Loucy (cell line): ENCODE results near the gene DTX1.

ENCODE experiments used
- H2AFZ ChIP-seq: fragments of 200-600 bp; sonication (generic); 2 replicates; pipeline ENCODE4 v1.6.0; 2016; ENCODE audit warnings: antibody characterized with exemption, mild to moderate bottlenecking, low read length, moderate library complexity
- H3F3A ChIP-seq: fragments of 200-600 bp; 2 replicates; pipeline ENCODE4 v1.6.0; 2016; ENCODE audit warnings: antibody characterized with exemption, low read depth, mild to moderate bottlenecking
- H3K27me3 ChIP-seq: fragments of 200-600 bp; sonication (generic); 2 replicates; pipeline ENCODE4 v1.6.1; 2014; ENCODE audit warnings: low read length, mild to moderate bottlenecking; ENCODE audit not compliant: insufficient read depth, poor library complexity, severe bottlenecking
- H3K36me3 ChIP-seq: fragments of 200-600 bp; sonication (generic); 2 replicates; pipeline ENCODE4 v1.6.1; 2016; ENCODE audit warnings: low read length; ENCODE audit not compliant: insufficient read depth
- H3K4me1 ChIP-seq: fragments of 200-600 bp; sonication (generic); 2 replicates; pipeline ENCODE4 v1.5.1; 2014; ENCODE audit warnings: low read length, mild to moderate bottlenecking; ENCODE audit not compliant: insufficient read depth, poor library complexity, severe bottlenecking
- H3K4me2 ChIP-seq: fragments of 200-600 bp; sonication (generic); 2 replicates; pipeline ENCODE4 v1.6.0; 2014; ENCODE audit warnings: antibody characterized with exemption, low read length, low read depth, mild to moderate bottlenecking; ENCODE audit not compliant: poor library complexity, severe bottlenecking
- H3K4me3 ChIP-seq: fragments of 200-600 bp; sonication (generic); 2 replicates; pipeline ENCODE4 v1.5.1; 2014; ENCODE audit warnings: low read length, mild to moderate bottlenecking, mixed read lengths; ENCODE audit not compliant: poor library complexity, severe bottlenecking
- H3K79me2 ChIP-seq: fragments of 200-600 bp; sonication (generic); 2 replicates; pipeline ENCODE4 v1.6.1; 2014; ENCODE audit warnings: low read length; ENCODE audit not compliant: insufficient read depth
- H3K9ac ChIP-seq: fragments of 200-600 bp; sonication (generic); 2 replicates; pipeline ENCODE4 v1.6.0; 2014; ENCODE audit warnings: mild to moderate bottlenecking, low read depth, low read length, moderate library complexity; ENCODE audit not compliant: poor library complexity, severe bottlenecking
- H3K9me2 ChIP-seq: fragments of 200-600 bp; sonication (generic); replicated peaks from 2 replicates; pipeline ENCODE4 v1.6.1; 2016; ENCODE audit warnings: low read depth, low read length, mixed read lengths
- H3K9me3 ChIP-seq: fragments of 200-600 bp; sonication (generic); 2 replicates; pipeline ENCODE4 v1.6.1; 2014; ENCODE audit warnings: mild to moderate bottlenecking, antibody characterized with exemption, low read length, low read depth; ENCODE audit not compliant: insufficient read depth
- H4K20me1 ChIP-seq: fragments of 200-600 bp; sonication (generic); 2 replicates; pipeline ENCODE4 v1.6.0; 2014; ENCODE audit warnings: antibody characterized with exemption, low read length, mild to moderate bottlenecking; ENCODE audit not compliant: insufficient read depth, poor library complexity, severe bottlenecking
- EZH2phosphoT487 ChIP-seq: fragments of 200-600 bp; IDR thresholded peaks from 2 replicates; pipeline ENCODE4 v1.6.1; 2018; ENCODE audit warnings: antibody characterized with exemption, mild to moderate bottlenecking, moderate library complexity, borderline replicate concordance
- TF ChIP-seq, protein P1 (sequence below): fragments of 200-600 bp; sonication (generic); conservative IDR thresholded peaks from 2 replicates; pipeline ENCODE4 v1.5.1; 2014; ENCODE audit warnings: mild to moderate bottlenecking, antibody characterized with exemption, low read length

Gene DTX1

GRCh38 chr12:113099364-113099763 is 42.8 kb downstream of the DTX1 start:
- Histone ChIP-seq H3F3A (no peaks in the 10 kb centered on the region), H3K4me1 (peaks cover 3% of the 10 kb centered on the region)
- no peak for TF ChIP-seq EZH2phosphoT487
- TF ChIP-seq, protein P1, sequence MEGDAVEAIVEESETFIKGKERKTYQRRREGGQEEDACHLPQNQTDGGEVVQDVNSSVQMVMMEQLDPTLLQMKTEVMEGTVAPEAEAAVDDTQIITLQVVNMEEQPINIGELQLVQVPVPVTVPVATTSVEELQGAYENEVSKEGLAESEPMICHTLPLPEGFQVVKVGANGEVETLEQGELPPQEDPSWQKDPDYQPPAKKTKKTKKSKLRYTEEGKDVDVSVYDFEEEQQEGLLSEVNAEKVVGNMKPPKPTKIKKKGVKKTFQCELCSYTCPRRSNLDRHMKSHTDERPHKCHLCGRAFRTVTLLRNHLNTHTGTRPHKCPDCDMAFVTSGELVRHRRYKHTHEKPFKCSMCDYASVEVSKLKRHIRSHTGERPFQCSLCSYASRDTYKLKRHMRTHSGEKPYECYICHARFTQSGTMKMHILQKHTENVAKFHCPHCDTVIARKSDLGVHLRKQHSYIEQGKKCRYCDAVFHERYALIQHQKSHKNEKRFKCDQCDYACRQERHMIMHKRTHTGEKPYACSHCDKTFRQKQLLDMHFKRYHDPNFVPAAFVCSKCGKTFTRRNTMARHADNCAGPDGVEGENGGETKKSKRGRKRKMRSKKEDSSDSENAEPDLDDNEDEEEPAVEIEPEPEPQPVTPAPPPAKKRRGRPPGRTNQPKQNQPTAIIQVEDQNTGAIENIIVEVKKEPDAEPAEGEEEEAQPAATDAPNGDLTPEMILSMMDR: no peak

GRCh38 chr12:113099764-113100163 is 43.2 kb downstream of the DTX1 start:
- Histone ChIP-seq H3K27me3 (no peaks in the 10 kb centered on the region), H3F3A (no peaks in the 10 kb centered on the region), H4K20me1 (no peaks in the 10 kb centered on the region), H3K4me1 (peaks cover 3% of the 10 kb centered on the region), H3K79me2 (no peaks in the 10 kb centered on the region), H3K9me2 (no peaks in the 10 kb centered on the region), H3K36me3 (no peaks in the 10 kb centered on the region), H3K9me3 (no peaks in the 10 kb centered on the region), H3K4me2 (no peak overlapping the region), H3K4me3 (no peak overlapping the region), H2AFZ (no peak overlapping the region), H3K9ac (no peak overlapping the region)
- TF ChIP-seq, protein P1: no peak
- TF ChIP-seq EZH2phosphoT487: no peak

More at GRCh38 chr12:113099364-113099763, 42.8 kb downstream of the DTX1 start:
- H3K4me2 ChIP-seq: no peak overlapping the region
- H3K36me3 ChIP-seq: no peaks in the 10 kb centered on the region
- H3K79me2 ChIP-seq: no peaks in the 10 kb centered on the region
- no peak overlapping the region for H3K9ac ChIP-seq
- H3K27me3 ChIP-seq: no peaks in the 10 kb centered on the region
- no peak overlapping the region for H3K4me3 ChIP-seq
- no peaks in the 10 kb centered on the region for H4K20me1 ChIP-seq
- no peak overlapping the region for H2AFZ ChIP-seq
- H3K9me3 ChIP-seq: no peaks in the 10 kb centered on the region
- H3K9me2 ChIP-seq: no peaks in the 10 kb centered on the region

DNA sequence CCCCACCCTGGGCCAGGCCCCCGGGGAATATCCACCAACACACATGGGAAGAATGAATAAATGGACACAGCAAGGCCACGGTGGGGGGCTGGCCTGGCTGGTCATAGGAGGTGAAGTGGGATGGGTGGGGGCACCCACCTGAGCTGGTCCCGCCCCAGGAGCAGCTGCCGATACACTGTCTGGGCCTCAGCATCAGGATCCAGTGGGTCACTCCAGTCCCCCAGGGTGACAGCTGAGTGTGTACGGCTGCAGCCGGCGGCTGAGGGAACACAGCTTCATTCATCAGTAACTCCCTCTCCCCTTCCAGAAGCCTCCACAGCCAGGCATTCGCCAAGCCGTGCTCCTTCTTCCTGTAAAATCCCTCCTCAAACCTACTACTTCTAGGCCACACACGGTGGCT is 45.2 kb downstream of the DTX1 start:
- Histone ChIP-seq H3K4me2 (no peak overlapping the region), H3K9me2 (no peaks in the 10 kb centered on the region), H3K4me3 (no peak overlapping the region), H3K4me1 (peaks cover 3% of the 10 kb centered on the region), H3K9ac (no peak overlapping the region), H4K20me1 (no peaks in the 10 kb centered on the region), H3K27me3 (no peaks in the 10 kb centered on the region), H3K36me3 (no peaks in the 10 kb centered on the region), H3F3A (no peaks in the 10 kb centered on the region), H2AFZ (no peak overlapping the region), H3K9me3 (no peaks in the 10 kb centered on the region), H3K79me2 (no peaks in the 10 kb centered on the region)
- TF ChIP-seq, protein P1: no peak
- no peak for TF ChIP-seq EZH2phosphoT487
